WTC11 (cell line): ENCODE data around the gene ZNF217. TPM values are rescaled to one million over a fixed set of nuclear protein-coding genes. Genes with fewer than 3 reads are reported as not detected.

Source experiments
- ATAC-seq: fragments of 200-7000 bp; cut with Tn5 transposase; 2 replicates; pipeline ENCODE4 v1.10.0; 2021; ENCODE audit warnings: mild to moderate bottlenecking, moderate library complexity
- CTCF ChIA-PET: fragments of 300-600 bp; sonication (Branson Sonifier 250); formaldehyde crosslinking; loops from one replicate; lab custom pipeline; 2021; ENCODE audit warnings: antibody characterized with exemption; lab: Charles Lee
- POLR2A ChIA-PET: fragments of 350-600 bp; sonication (Branson Sonifier 250); formaldehyde crosslinking; loops from one replicate; lab custom pipeline; 2021; ENCODE audit warnings: antibody characterized with exemption; lab: Charles Lee
- DNase-seq: peaks from one replicate; pipeline ENCODE4 v3.0.0; 2021; ENCODE audit warnings: low spot score
- H3K27ac Mint-ChIP-seq: 2 replicates; pipeline ENCODE4 v1.8.0; 2021; ENCODE audit warnings: mixed read lengths
- H3K27me3 Mint-ChIP-seq: 2 replicates; pipeline ENCODE4 v1.8.0; 2021; ENCODE audit warnings: low read depth, mild to moderate bottlenecking, moderate library complexity, mixed read lengths
- H3K36me3 Mint-ChIP-seq: 2 replicates; pipeline ENCODE4 v1.8.0; 2021; ENCODE audit warnings: mixed read lengths
- H3K4me1 Mint-ChIP-seq: 2 replicates; pipeline ENCODE4 v1.8.0; 2022; ENCODE audit warnings: mixed read lengths
- H3K4me3 Mint-ChIP-seq: 2 replicates; pipeline ENCODE4 v1.8.0; 2021; ENCODE audit warnings: mild to moderate bottlenecking, moderate library complexity, mixed read lengths
- H3K9me3 Mint-ChIP-seq: 2 replicates; pipeline ENCODE4 v1.8.0; 2021; ENCODE audit warnings: mixed read lengths
- EMX1 ChIP-seq: fragments of 250-450 bp; sonication (Bioruptor Pico); IDR thresholded peaks from 2 replicates; pipeline ENCODE4 v1.8.0; 2021; ENCODE audit warnings: mild to moderate bottlenecking
- FOXJ3 ChIP-seq: sonication (generic); formaldehyde crosslinking; IDR thresholded peaks from 2 replicates; pipeline ENCODE4 v1.9.0; 2021; ENCODE audit warnings: missing genetic modification reagents, mild to moderate bottlenecking, borderline replicate concordance
- JUN ChIP-seq: sonication (generic); formaldehyde crosslinking; IDR thresholded peaks from 2 replicates; pipeline ENCODE4 v1.8.0; 2023; ENCODE audit warnings: mild to moderate bottlenecking, missing genetic modification reagents
- MYBL2 ChIP-seq: sonication (generic); formaldehyde crosslinking; IDR thresholded peaks from 2 replicates; pipeline ENCODE4 v1.8.1; 2023; ENCODE audit warnings: mild to moderate bottlenecking, moderate library complexity, missing genetic modification reagents
- NR3C1 ChIP-seq: sonication (generic); formaldehyde crosslinking; conservative IDR thresholded peaks from 2 replicates; pipeline ENCODE4 v1.8.1; 2023; ENCODE audit warnings: low read depth, mild to moderate bottlenecking, missing genetic modification reagents
- SMAD3 ChIP-seq: sonication (generic); formaldehyde crosslinking; IDR thresholded peaks from 2 replicates; pipeline ENCODE4 v1.8.0; 2022; ENCODE audit warnings: missing genetic modification reagents, mild to moderate bottlenecking, borderline replicate concordance
- SP1 ChIP-seq: sonication (generic); formaldehyde crosslinking; conservative IDR thresholded peaks from 2 replicates; pipeline ENCODE4 v1.8.1; 2022; ENCODE audit warnings: missing genetic modification reagents
- ZNF232 ChIP-seq: sonication (generic); formaldehyde crosslinking; IDR thresholded peaks from 2 replicates; pipeline ENCODE4 v1.8.0; 2022; ENCODE audit warnings: mild to moderate bottlenecking, missing genetic modification reagents
- ZNF317 ChIP-seq: sonication (generic); formaldehyde crosslinking; IDR thresholded peaks from 2 replicates; pipeline ENCODE4 v1.8.1; 2023; ENCODE audit warnings: low read depth, mild to moderate bottlenecking, moderate library complexity, missing genetic modification reagents, borderline replicate concordance
- ZNF396 ChIP-seq: fragments of 250-450 bp; sonication (Bioruptor Pico); IDR thresholded peaks from 2 replicates; pipeline ENCODE4 v1.8.0; 2021; ENCODE audit warnings: mild to moderate bottlenecking, moderate library complexity, borderline replicate concordance
- ZNF423 ChIP-seq: fragments of 250-450 bp; sonication (Bioruptor Pico); IDR thresholded peaks from 2 replicates; pipeline ENCODE4 v2.1.2; 2022; ENCODE audit warnings: mild to moderate bottlenecking, moderate library complexity
- total RNA-seq: library from RNA; stranded (reverse); gene quantifications from 3 replicates; pipeline ENCODE4 v1.2.3, GENCODE V29; 2021
- TF ChIP-seq, protein P1 (sequence below): fragments of 250-450 bp; sonication (Bioruptor Pico); IDR thresholded peaks from 2 replicates; pipeline ENCODE4 v1.8.0; 2021; ENCODE audit warnings: mild to moderate bottlenecking
- TF ChIP-seq, protein P2 (sequence below): sonication (generic); formaldehyde crosslinking; IDR thresholded peaks from 2 replicates; pipeline ENCODE4 v1.8.0; 2023; ENCODE audit warnings: missing genetic modification reagents
- TF ChIP-seq, protein P3 (sequence below): sonication (generic); formaldehyde crosslinking; IDR thresholded peaks from 2 replicates; pipeline ENCODE4 v1.8.1; 2023; ENCODE audit warnings: mild to moderate bottlenecking, missing genetic modification reagents, moderate library complexity
- TF ChIP-seq, protein P4 (sequence below): sonication (generic); formaldehyde crosslinking; IDR thresholded peaks from 2 replicates; pipeline ENCODE4 v1.8.1; 2022; ENCODE audit warnings: low read depth, mild to moderate bottlenecking, moderate library complexity, missing genetic modification reagents, borderline replicate concordance
- TF ChIP-seq, protein P5 (sequence below): sonication (generic); formaldehyde crosslinking; IDR thresholded peaks from 2 replicates; pipeline ENCODE4 v1.8.0; 2022; ENCODE audit warnings: missing genetic modification reagents
- TF ChIP-seq, protein P6 (sequence below): fragments of 250-450 bp; sonication (Bioruptor Pico); IDR thresholded peaks from 2 replicates; pipeline ENCODE4 v1.9.0; 2021; ENCODE audit warnings: mild to moderate bottlenecking
- TF ChIP-seq, protein P7 (sequence below): fragments of 200-600 bp; IDR thresholded peaks from 2 replicates; pipeline ENCODE4 v1.8.0; 2022; ENCODE audit warnings: antibody characterized with exemption
- TF ChIP-seq, protein P8 (sequence below): sonication (generic); formaldehyde crosslinking; IDR thresholded peaks from 2 replicates; pipeline ENCODE4 v1.8.0; 2022; ENCODE audit warnings: mild to moderate bottlenecking, missing genetic modification reagents

Gene ZNF217
- total RNA-seq, 1 experiment from 2014 or later: 75.6 TPM

DNA sequence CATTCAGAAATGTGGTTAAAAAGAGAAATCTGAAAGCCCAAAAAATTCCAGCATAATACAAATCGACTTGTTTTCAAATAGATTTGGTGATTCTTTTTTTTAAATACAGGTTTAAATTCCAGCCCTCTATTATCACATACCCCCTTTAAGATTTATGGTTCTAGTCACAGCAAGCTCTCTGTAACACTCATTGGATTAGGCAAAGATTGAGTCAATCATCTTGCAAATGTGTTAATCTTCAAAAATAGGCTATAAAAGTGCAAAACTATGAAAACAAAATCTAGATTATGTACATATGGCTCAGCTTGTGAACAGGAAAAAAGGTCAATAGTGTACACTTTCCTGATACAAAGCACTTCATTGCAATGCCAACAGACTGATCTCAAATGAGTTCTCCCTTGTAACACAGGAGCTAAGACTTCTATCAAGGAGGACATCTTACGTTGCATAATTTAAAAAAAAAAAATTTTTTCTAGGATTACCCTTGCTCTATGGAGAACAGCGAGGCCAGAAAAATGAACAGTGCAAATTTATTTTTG lies 26.2 kb downstream of the ZNF217 start:
- ATAC-seq (no peak), DNase-seq (no peak)
- peaks cover 5% of the 10 kb centered on the region for H3K4me1 Mint-ChIP-seq
- no peaks in the 10 kb centered on the region for H3K9me3 Mint-ChIP-seq
- peak overlapping the region; percentile 68; the same call in 1 of the 2 replicates for H3K27ac Mint-ChIP-seq
- no peak overlapping the region for H3K4me3 Mint-ChIP-seq
- ChIA-PET POLR2A (interaction anchor here (0.6 kb wide), 1 partner anchor 298 kb away, joined by 3 read pairs; no protein-coding TSS in a partner anchor), CTCF (no interaction called here)
- no peak for TF ChIP-seq ZNF423 (CRISPR knock-in tag)
- TF ChIP-seq, protein P1, sequence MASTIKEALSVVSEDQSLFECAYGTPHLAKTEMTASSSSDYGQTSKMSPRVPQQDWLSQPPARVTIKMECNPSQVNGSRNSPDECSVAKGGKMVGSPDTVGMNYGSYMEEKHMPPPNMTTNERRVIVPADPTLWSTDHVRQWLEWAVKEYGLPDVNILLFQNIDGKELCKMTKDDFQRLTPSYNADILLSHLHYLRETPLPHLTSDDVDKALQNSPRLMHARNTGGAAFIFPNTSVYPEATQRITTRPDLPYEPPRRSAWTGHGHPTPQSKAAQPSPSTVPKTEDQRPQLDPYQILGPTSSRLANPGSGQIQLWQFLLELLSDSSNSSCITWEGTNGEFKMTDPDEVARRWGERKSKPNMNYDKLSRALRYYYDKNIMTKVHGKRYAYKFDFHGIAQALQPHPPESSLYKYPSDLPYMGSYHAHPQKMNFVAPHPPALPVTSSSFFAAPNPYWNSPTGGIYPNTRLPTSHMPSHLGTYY: no peak
- TF ChIP-seq, protein P2, sequence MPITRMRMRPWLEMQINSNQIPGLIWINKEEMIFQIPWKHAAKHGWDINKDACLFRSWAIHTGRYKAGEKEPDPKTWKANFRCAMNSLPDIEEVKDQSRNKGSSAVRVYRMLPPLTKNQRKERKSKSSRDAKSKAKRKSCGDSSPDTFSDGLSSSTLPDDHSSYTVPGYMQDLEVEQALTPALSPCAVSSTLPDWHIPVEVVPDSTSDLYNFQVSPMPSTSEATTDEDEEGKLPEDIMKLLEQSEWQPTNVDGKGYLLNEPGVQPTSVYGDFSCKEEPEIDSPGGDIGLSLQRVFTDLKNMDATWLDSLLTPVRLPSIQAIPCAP (CRISPR knock-in tag): no peak
- no peak for TF ChIP-seq SMAD3 (CRISPR knock-in tag)
- TF ChIP-seq, protein P3, sequence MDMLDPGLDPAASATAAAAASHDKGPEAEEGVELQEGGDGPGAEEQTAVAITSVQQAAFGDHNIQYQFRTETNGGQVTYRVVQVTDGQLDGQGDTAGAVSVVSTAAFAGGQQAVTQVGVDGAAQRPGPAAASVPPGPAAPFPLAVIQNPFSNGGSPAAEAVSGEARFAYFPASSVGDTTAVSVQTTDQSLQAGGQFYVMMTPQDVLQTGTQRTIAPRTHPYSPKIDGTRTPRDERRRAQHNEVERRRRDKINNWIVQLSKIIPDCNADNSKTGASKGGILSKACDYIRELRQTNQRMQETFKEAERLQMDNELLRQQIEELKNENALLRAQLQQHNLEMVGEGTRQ (CRISPR knock-in tag): no peak
- no peak for TF ChIP-seq SP1 (CRISPR knock-in tag)
- no peak for TF ChIP-seq FOXJ3 (CRISPR knock-in tag)
- TF ChIP-seq, protein P4, sequence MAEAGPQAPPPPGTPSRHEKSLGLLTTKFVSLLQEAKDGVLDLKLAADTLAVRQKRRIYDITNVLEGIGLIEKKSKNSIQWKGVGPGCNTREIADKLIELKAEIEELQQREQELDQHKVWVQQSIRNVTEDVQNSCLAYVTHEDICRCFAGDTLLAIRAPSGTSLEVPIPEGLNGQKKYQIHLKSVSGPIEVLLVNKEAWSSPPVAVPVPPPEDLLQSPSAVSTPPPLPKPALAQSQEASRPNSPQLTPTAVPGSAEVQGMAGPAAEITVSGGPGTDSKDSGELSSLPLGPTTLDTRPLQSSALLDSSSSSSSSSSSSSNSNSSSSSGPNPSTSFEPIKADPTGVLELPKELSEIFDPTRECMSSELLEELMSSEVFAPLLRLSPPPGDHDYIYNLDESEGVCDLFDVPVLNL (CRISPR knock-in tag): no peak
- no peak for TF ChIP-seq ZNF232
- TF ChIP-seq, protein P5, sequence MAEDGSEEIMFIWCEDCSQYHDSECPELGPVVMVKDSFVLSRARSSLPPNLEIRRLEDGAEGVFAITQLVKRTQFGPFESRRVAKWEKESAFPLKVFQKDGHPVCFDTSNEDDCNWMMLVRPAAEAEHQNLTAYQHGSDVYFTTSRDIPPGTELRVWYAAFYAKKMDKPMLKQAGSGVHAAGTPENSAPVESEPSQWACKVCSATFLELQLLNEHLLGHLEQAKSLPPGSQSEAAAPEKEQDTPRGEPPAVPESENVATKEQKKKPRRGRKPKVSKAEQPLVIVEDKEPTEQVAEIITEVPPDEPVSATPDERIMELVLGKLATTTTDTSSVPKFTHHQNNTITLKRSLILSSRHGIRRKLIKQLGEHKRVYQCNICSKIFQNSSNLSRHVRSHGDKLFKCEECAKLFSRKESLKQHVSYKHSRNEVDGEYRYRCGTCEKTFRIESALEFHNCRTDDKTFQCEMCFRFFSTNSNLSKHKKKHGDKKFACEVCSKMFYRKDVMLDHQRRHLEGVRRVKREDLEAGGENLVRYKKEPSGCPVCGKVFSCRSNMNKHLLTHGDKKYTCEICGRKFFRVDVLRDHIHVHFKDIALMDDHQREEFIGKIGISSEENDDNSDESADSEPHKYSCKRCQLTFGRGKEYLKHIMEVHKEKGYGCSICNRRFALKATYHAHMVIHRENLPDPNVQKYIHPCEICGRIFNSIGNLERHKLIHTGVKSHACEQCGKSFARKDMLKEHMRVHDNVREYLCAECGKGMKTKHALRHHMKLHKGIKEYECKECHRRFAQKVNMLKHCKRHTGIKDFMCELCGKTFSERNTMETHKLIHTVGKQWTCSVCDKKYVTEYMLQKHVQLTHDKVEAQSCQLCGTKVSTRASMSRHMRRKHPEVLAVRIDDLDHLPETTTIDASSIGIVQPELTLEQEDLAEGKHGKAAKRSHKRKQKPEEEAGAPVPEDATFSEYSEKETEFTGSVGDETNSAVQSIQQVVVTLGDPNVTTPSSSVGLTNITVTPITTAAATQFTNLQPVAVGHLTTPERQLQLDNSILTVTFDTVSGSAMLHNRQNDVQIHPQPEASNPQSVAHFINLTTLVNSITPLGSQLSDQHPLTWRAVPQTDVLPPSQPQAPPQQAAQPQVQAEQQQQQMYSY: no peak
- TF ChIP-seq, protein P6, sequence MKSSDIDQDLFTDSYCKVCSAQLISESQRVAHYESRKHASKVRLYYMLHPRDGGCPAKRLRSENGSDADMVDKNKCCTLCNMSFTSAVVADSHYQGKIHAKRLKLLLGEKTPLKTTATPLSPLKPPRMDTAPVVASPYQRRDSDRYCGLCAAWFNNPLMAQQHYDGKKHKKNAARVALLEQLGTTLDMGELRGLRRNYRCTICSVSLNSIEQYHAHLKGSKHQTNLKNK: no peak
- no peak for TF ChIP-seq MYBL2
- no peak for TF ChIP-seq ZNF317 (CRISPR knock-in tag)
- TF ChIP-seq, protein P7, sequence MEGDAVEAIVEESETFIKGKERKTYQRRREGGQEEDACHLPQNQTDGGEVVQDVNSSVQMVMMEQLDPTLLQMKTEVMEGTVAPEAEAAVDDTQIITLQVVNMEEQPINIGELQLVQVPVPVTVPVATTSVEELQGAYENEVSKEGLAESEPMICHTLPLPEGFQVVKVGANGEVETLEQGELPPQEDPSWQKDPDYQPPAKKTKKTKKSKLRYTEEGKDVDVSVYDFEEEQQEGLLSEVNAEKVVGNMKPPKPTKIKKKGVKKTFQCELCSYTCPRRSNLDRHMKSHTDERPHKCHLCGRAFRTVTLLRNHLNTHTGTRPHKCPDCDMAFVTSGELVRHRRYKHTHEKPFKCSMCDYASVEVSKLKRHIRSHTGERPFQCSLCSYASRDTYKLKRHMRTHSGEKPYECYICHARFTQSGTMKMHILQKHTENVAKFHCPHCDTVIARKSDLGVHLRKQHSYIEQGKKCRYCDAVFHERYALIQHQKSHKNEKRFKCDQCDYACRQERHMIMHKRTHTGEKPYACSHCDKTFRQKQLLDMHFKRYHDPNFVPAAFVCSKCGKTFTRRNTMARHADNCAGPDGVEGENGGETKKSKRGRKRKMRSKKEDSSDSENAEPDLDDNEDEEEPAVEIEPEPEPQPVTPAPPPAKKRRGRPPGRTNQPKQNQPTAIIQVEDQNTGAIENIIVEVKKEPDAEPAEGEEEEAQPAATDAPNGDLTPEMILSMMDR: no peak
- no peak for TF ChIP-seq EMX1
- TF ChIP-seq JUN (CRISPR knock-in tag): no peak
- TF ChIP-seq, protein P8, sequence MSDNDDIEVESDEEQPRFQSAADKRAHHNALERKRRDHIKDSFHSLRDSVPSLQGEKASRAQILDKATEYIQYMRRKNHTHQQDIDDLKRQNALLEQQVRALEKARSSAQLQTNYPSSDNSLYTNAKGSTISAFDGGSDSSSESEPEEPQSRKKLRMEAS (CRISPR knock-in tag): no peak
- TF ChIP-seq NR3C1 (CRISPR knock-in tag): no peak
- no peak for TF ChIP-seq ZNF396 (CRISPR knock-in tag)
- no peaks in the 10 kb centered on the region for H3K27me3 Mint-ChIP-seq
- peaks cover 63% of the 10 kb centered on the region for H3K36me3 Mint-ChIP-seq
